ENCODE results near the gene HNRNPF. TPM values are rescaled to one million over a fixed set of nuclear protein-coding genes. Genes with fewer than 3 reads are reported as not detected.

The HNRNPF gene
- total RNA-seq, 1 donor from 2014 or later: 163 TPM

DNA sequence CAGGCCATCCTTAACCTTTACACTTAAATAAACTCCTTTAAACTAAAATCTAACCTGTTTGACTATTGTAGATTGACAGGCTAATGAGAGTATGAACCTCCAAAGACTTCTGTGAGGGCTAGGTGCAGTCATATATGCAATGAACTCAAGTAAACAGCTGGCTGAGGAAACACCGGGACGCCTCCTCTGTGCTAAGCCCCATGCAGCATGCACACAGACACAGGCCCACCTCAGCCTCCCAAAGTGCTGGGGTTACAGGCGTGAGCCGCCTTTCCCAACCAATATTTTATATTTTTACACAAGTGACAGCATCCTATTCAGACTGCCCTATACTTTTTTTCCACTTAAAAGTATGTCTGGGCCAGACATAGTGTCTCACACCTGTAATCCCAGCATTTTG is 39.1 kb downstream of the HNRNPF start:
- no peak for DNase-seq (ENCODE audit: low spot score in 2 of 2, unreplicated experiment in 2 of 2)
- Mint-ChIP-seq H3K4me3 (no peak overlapping the region), H3K27me3 (ENCODE audit: low read depth) (no peaks in the 10 kb centered on the region)

DNA sequence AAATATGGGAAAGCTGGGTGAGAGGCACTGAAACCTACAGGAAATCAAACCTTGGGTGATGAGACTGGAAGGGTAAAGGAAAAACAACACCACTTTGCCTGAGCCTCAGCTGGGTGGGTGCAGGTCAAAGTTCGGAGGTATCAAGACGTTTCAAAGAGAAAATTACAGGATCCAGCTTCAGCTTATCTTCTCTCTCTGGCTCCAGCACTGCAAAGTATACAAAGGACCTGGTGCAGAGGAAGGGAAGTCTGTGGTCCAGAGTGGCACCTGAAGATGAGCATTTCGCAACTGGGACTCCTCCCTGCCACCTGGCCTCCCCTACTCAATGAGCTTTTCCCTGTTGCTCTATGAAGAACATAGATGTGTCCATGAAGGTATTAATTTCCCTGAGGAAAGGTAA is 44.0 kb downstream of the HNRNPF start:
- H3K4me3 Mint-ChIP-seq: no peak overlapping the region
- H3K4me1 Mint-ChIP-seq: peaks cover 9% of the 10 kb centered on the region
- no peak for DNase-seq (ENCODE audit: low spot score in 2 of 2, unreplicated experiment in 2 of 2)
- H3K36me3 Mint-ChIP-seq: no peaks in the 10 kb centered on the region
- peaks cover 3% of the 10 kb centered on the region for H3K27me3 Mint-ChIP-seq (ENCODE audit: low read depth)
- TF ChIP-seq, protein P1, sequence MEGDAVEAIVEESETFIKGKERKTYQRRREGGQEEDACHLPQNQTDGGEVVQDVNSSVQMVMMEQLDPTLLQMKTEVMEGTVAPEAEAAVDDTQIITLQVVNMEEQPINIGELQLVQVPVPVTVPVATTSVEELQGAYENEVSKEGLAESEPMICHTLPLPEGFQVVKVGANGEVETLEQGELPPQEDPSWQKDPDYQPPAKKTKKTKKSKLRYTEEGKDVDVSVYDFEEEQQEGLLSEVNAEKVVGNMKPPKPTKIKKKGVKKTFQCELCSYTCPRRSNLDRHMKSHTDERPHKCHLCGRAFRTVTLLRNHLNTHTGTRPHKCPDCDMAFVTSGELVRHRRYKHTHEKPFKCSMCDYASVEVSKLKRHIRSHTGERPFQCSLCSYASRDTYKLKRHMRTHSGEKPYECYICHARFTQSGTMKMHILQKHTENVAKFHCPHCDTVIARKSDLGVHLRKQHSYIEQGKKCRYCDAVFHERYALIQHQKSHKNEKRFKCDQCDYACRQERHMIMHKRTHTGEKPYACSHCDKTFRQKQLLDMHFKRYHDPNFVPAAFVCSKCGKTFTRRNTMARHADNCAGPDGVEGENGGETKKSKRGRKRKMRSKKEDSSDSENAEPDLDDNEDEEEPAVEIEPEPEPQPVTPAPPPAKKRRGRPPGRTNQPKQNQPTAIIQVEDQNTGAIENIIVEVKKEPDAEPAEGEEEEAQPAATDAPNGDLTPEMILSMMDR (IDR thresholded peaks at IDR 0.05; ENCODE audit: unreplicated experiment): no peak
- no peaks in the 10 kb centered on the region for H3K9me3 Mint-ChIP-seq
- H3K27ac Mint-ChIP-seq: no peak overlapping the region

More for the DNA sequence above, 39.1 kb downstream of the HNRNPF start:
- TF ChIP-seq, protein P1 (IDR thresholded peaks at IDR 0.05; ENCODE audit: unreplicated experiment): no peak
- Mint-ChIP-seq H3K36me3 (no peaks in the 10 kb centered on the region), H3K27ac (no peak overlapping the region), H3K4me1 (no peaks in the 10 kb centered on the region), H3K9me3 (no peaks in the 10 kb centered on the region)

DNA sequence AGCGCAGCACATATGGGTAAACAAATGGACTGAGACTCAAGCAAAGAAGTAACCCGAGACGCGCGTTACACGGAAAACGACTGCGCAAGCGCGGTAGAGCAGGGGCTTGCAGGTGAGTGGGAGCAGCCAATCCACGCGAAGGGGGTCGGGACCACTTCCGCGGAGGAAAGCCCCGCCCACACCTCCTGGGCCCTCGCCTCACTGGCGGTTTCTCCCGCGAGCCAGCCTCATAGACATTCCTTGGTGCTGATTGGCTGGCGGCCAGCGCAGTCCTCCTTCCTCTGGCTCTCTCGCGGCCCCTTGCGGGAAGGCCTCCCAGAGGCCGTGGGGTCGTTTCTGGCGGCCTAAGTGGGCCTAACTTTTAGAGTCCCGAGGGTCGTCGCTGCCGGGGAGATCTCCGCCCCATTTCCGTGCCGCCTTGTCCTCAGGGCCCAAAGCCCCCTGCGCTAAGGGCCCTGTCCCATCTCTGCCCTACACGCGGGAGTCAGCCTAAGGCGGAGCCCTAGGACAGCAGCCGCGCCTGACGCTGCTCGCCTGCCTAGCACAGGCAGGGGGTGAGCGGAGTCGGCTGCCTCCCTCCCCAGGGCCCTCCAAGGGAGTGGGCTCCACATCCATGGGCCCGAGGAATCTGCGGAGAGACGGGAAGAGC is 46.7 kb downstream of the HNRNPF start:
- Mint-ChIP-seq H3K27me3 (ENCODE audit: low read depth) (peaks cover 3% of the 10 kb centered on the region), H3K36me3 (no peaks in the 10 kb centered on the region), H3K4me1 (peaks cover 9% of the 10 kb centered on the region), H3K9me3 (no peaks in the 10 kb centered on the region), H3K27ac (peak overlapping the region; percentile 89), H3K4me3 (peak overlapping the region; percentile 85)
- TF ChIP-seq, protein P1 (IDR thresholded peaks at IDR 0.05; ENCODE audit: unreplicated experiment): no peak
- DNase-seq (ENCODE audit: low spot score in 2 of 2, unreplicated experiment in 2 of 2): peak; percentile 90 to 91

- DNase-seq (ENCODE audit: low spot score in 2 of 2, unreplicated experiment in 2 of 2): no peak
- Mint-ChIP-seq H3K36me3 (no peaks in the 10 kb centered on the region), H3K27ac (peak overlapping the region; percentile 89), H3K27me3 (ENCODE audit: low read depth) (peaks cover 3% of the 10 kb centered on the region), H3K4me3 (peak overlapping the region; percentile 85), H3K9me3 (no peaks in the 10 kb centered on the region), H3K4me1 (peaks cover 9% of the 10 kb centered on the region)
- TF ChIP-seq, protein P1 (IDR thresholded peaks at IDR 0.05; ENCODE audit: unreplicated experiment): no peak
Observed at GRCh38 chr10:43361547-43362190, 47.3 kb downstream of the HNRNPF start.

DNA sequence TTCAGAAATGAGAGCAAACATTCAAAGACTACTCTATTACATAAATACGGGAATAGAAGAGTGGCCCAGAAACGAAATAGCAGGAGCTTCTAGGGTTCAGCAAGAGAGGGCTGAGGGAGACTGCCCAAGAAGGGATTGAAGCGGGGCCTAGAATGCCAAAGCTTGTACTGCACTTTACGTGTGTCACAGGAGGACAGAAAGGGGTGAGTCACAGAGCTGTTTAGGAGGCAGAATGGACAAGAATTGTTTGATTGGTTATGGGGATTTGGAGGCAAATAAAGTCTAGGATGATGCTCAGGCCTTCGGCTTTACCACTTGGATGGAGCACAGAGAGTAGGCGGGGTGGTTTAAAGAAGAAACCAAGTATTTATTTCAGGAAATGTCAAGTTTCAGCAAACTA is 48.9 kb downstream of the HNRNPF start:
- TF ChIP-seq, protein P1 (IDR thresholded peaks at IDR 0.05; ENCODE audit: unreplicated experiment): no peak
- H3K27me3 Mint-ChIP-seq (ENCODE audit: low read depth): peaks cover 3% of the 10 kb centered on the region
- H3K27ac Mint-ChIP-seq: no peak overlapping the region
- H3K4me3 Mint-ChIP-seq: peak overlapping the region; percentile 6
- H3K4me1 Mint-ChIP-seq: peaks cover 18% of the 10 kb centered on the region
- no peaks in the 10 kb centered on the region for H3K36me3 Mint-ChIP-seq
- no peaks in the 10 kb centered on the region for H3K9me3 Mint-ChIP-seq
- no peak for DNase-seq (ENCODE audit: low spot score in 2 of 2, unreplicated experiment in 2 of 2)
